Naive thymus-derived CD8-positive, alpha-beta T cell (primary cell): ENCODE results near the gene C10orf143. TPM values are rescaled to one million over a fixed set of nuclear protein-coding genes. Genes with fewer than 3 reads are reported as not detected.

ENCODE experiments used
- ATAC-seq, 2 donors: fragments of 150-1000 bp; cut with Tn5 transposase in 1 of 2; sonication (Bioruptor Pico), chemical (Tn5 transposase) in 1 of 2; 1 replicate in 1 of 2; 2 replicates in 1 of 2; pipeline ENCODE4 v1.10.0; 2021; ENCODE audit warnings: mild to moderate bottlenecking in 2 of 2, moderate library complexity in 2 of 2
- POLR2A ChIA-PET: fragments of 350-600 bp; sonication (Branson Sonifier 250); formaldehyde crosslinking; loops from one replicate; lab custom pipeline; 2021; ENCODE audit warnings: antibody characterized with exemption; lab: Charles Lee
- DNase-seq, 10 donors: peaks; one replicate each; pipeline versions ENCODE4 v3.0.0 to v3.0.0-alpha.2; 2020 to 2022
- H3K27ac Mint-ChIP-seq, 10 donors: one replicate each; pipeline ENCODE4 v1.8.0; 2020 to 2022; ENCODE audit warnings: mild to moderate bottlenecking in 10 of 10, mixed read lengths in 10 of 10, moderate library complexity in 4 of 10, inconsistent platforms in 1 of 10
- H3K27me3 Mint-ChIP-seq, 5 donors: one replicate each; pipeline ENCODE4 v1.8.0; 2021 to 2022; ENCODE audit warnings: mixed read lengths in 5 of 5
- H3K36me3 Mint-ChIP-seq, 3 donors: one replicate each; pipeline ENCODE4 v1.8.0; 2020 to 2022; ENCODE audit warnings: mixed read lengths in 3 of 3, mild to moderate bottlenecking in 2 of 3, inconsistent platforms in 1 of 3
- H3K4me1 Mint-ChIP-seq, 4 donors: one replicate each; pipeline ENCODE4 v1.8.0; 2021 to 2022; ENCODE audit warnings: mixed read lengths in 4 of 4
- H3K4me3 Mint-ChIP-seq, 10 donors: one replicate each; pipeline ENCODE4 v1.8.0; 2020 to 2022; ENCODE audit warnings: mild to moderate bottlenecking in 10 of 10, mixed read lengths in 10 of 10, moderate library complexity in 6 of 10, inconsistent platforms in 1 of 10
- H3K9me3 Mint-ChIP-seq, 9 donors: one replicate each; pipeline ENCODE4 v1.8.0; 2020 to 2022; ENCODE audit warnings: mixed read lengths in 9 of 9, mild to moderate bottlenecking in 3 of 9, inconsistent platforms in 1 of 9, moderate library complexity in 1 of 9
- polyA plus RNA-seq, 3 donors: library from polyadenylated mRNA; unstranded; fragments of 300-500 nt; fragmentation: Illumina TruSeq; gene quantifications; one replicate each; pipeline ENCODE4 v1.2.3, GENCODE V29; 2021
- total RNA-seq, 8 experiments: library from RNA in 2 of 8; stranded (reverse) in 2 of 8; gene quantifications; one replicate each; pipeline ENCODE4 v1.2.3 and lab custom pipeline; 2021 to 2026

The C10orf143 gene
- total and polyA plus RNA-seq, 5 experiments from 2014 or later: 17.5 to 48.1 (median 28.6) TPM

GRCh38 chr10:130040817-130041330 lies 69.8 kb downstream of the C10orf143 start:
- H3K4me3 Mint-ChIP-seq: no peak overlapping the region
- POLR2A ChIA-PET: no interaction called here
- no peak for ATAC-seq
- no peak overlapping the region for H3K27ac Mint-ChIP-seq
- H3K4me1 Mint-ChIP-seq: peaks cover 0 to 2% (median 0%) of the 10 kb centered on the region in 4 donors
- no peaks in the 10 kb centered on the region for H3K9me3 Mint-ChIP-seq
- H3K36me3 Mint-ChIP-seq: peaks cover 0 to 2% (median 0%) of the 10 kb centered on the region in 3 donors
- peaks cover 5 to 33% (median 10%) of the 10 kb centered on the region in 5 donors for H3K27me3 Mint-ChIP-seq
- DNase-seq: no peak

DNA sequence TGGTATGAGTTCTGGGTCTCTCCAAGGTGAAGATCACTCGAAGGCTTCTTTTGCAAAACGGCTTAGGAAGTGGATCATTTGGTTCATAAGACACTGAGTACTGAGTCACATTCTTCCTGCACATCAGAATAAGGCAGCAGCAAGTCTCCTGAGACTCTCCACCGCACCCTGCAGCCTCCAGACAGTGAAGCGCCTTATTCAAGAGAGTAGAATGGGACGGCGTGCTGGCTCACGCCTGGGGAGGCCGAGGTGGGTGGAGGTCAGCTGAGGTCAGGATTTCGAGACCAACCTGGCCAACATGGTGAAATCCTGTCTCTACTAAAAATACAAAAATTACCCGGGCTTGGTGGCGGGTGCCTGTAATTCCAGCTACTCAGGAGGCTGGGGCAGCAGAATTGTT lies 70.3 kb downstream of the C10orf143 start:
- Mint-ChIP-seq H3K36me3 (peaks cover 0 to 2% (median 0%) of the 10 kb centered on the region in 3 donors), H3K4me1 (peaks cover 0 to 2% (median 0%) of the 10 kb centered on the region in 4 donors), H3K27me3 (peaks cover 7 to 33% (median 10%) of the 10 kb centered on the region in 5 donors), H3K9me3 (no peaks in the 10 kb centered on the region), H3K27ac (no peak overlapping the region), H3K4me3 (no peak overlapping the region)
- DNase-seq (no peak), ATAC-seq (no peak)
- POLR2A ChIA-PET: no interaction called here

GRCh38 chr10:130039141-130039540 lies 71.5 kb downstream of the C10orf143 start:
- POLR2A ChIA-PET: no interaction called here
- ATAC-seq: no peak
- Mint-ChIP-seq H3K4me1 (peaks cover 0 to 2% (median 0%) of the 10 kb centered on the region in 4 donors), H3K4me3 (no peak overlapping the region), H3K27ac (no peak overlapping the region), H3K27me3 (peaks cover 7 to 32% (median 12%) of the 10 kb centered on the region in 5 donors), H3K9me3 (no peaks in the 10 kb centered on the region), H3K36me3 (peaks cover 0 to 2% (median 2%) of the 10 kb centered on the region in 3 donors)
- no peak for DNase-seq

DNA sequence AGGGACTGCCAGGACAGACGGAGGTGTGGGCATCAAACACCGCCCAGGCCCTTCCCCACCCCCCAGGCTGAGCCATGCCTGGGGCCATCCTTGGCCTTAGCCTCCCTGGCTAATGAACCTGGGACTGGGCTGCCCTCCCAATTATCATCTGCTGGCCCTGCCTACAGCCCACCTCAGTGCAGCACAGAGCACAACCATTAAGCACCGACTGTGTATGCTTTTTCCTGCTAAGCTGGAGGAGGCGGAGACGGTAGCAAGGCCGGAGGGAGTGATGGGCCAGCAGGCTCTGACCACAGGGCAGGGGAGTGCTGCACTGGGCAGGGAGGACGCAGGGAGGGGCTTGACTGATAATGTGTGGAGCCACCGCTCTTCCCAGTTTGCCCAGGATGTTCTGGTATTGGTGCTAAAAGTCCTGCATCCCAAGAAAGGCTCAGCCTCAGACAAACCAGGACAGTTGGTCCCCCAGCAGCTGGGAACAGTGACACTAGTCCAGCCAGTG lies 72.0 kb downstream of the C10orf143 start:
- Mint-ChIP-seq H3K4me3 (no peak overlapping the region), H3K36me3 (peaks cover under 1 to 4% (median 2%) of the 10 kb centered on the region in 3 donors), H3K27me3 (peaks cover 5 to 32% (median 7%) of the 10 kb centered on the region in 5 donors), H3K27ac (no peak overlapping the region), H3K9me3 (no peaks in the 10 kb centered on the region), H3K4me1 (no peaks in the 10 kb centered on the region)
- DNase-seq (peak in 1 of 10 donors; percentile 6), ATAC-seq (no peak)
- POLR2A ChIA-PET: no interaction called here

DNA sequence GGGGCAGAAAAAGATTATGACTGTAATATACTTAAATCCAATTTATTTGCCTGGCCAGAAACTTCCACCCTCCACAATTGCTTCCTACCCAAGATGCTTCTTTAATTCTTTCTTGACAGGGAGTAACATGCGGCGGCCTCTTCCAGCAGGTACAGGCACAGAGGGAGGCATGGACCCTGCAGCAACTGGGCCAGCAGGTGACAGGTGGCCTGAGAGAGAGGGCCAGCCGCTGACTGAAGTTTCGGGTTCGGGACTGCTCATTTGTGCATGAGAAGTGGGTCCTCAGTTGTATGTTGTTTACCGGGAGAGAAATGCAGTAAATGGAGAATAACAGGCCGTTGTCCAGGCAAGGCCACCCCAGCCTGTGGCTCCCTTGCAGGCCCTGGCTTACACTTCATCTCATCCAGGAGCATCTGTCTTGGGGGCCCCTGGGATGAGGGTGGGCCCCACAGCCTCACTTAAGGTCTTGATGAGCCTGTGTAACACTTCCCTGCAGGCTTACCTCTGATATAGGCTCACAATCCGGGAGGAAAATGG lies 72.5 kb downstream of the C10orf143 start:
- ATAC-seq (no peak), DNase-seq (no peak)
- Mint-ChIP-seq H3K9me3 (no peaks in the 10 kb centered on the region), H3K36me3 (peaks cover 0 to 4% (median 2%) of the 10 kb centered on the region in 3 donors), H3K4me3 (no peak overlapping the region), H3K4me1 (no peaks in the 10 kb centered on the region), H3K27me3 (peaks cover 3 to 28% (median 5%) of the 10 kb centered on the region in 5 donors), H3K27ac (no peak overlapping the region)
- POLR2A ChIA-PET: no interaction called here

DNA sequence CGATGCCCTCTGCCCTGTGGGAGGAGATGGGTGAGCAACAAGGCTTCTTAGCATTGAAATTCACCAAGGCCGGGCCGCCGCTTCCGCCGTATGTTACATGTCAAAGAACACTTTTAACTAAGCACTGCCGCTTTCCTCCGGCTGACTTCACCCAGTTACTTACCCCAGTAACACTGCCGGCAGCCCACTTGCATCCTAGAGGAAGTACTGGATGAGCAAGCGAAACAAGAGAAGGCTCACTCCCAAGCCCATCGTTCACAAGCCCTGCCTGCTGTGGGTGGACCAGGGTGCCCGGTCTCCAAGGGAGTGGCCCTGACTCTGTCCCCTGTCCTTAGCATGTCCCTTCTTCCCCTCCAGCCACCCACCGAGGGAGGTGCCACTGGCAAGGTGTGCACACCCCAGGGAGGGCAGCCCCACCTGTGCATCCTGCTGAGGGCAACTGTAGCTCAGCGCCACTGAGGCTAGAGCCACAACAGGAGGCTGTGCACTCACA lies 73.4 kb downstream of the C10orf143 start:
- no peak overlapping the region for H3K27ac Mint-ChIP-seq
- peaks cover 0 to 4% (median 2%) of the 10 kb centered on the region in 3 donors for H3K36me3 Mint-ChIP-seq
- H3K27me3 Mint-ChIP-seq: peaks cover 3 to 26% (median 5%) of the 10 kb centered on the region in 5 donors
- H3K4me3 Mint-ChIP-seq: no peak overlapping the region
- DNase-seq (no peak), ATAC-seq (no peak)
- H3K9me3 Mint-ChIP-seq: peaks cover 0 to 2% (median 0%) of the 10 kb centered on the region in 9 donors
- POLR2A ChIA-PET: no interaction called here
- no peaks in the 10 kb centered on the region for H3K4me1 Mint-ChIP-seq

DNA sequence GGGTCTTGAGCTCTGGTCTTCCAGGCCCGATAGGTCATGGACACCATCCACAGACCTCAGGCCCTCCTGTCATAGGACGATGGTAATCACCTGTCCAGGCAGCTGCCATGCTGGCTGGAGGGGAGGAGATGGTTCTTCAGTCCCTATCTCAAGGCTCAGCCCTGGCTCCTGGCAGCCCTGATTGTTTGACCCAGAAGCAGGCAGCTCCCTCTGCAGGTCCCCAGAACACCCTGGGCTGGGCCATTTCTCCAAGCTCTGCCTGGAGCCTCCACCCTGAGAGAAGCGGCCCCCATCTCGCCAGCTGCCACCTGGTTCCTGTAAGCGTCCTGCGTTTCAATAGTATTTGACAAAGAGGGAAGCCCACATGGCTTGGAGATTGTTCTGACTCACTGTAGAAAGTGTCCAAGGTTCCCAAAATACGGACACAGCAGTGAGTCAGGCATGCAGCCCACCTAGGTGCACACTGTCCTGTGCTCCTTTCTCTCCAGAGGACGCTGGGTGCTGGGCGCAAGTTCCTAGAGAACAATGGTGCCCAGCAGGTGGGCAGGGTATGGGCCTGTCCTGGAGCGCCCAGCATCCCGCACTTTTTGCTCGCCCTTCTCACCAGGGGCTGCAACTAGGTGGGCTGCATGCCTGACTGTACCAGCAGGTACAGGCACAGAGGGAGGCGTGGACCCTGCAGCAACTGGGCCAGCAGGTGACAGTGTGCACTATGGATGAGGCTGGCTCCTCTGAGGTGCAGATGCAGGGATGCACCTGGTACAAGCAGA lies 74.1 kb downstream of the C10orf143 start:
- Mint-ChIP-seq H3K4me3 (no peak overlapping the region), H3K9me3 (peaks cover 0 to 2% (median 0%) of the 10 kb centered on the region in 9 donors), H3K27ac (no peak overlapping the region), H3K27me3 (peaks cover 1 to 26% (median 4%) of the 10 kb centered on the region in 5 donors), H3K36me3 (peaks cover 0 to 4% (median 2%) of the 10 kb centered on the region in 3 donors), H3K4me1 (no peaks in the 10 kb centered on the region)
- POLR2A ChIA-PET: no interaction called here
- ATAC-seq: no peak
- DNase-seq: no peak

- Mint-ChIP-seq H3K27ac (no peak overlapping the region), H3K36me3 (peaks cover 0 to 4% (median 0%) of the 10 kb centered on the region in 3 donors), H3K27me3 (peaks cover 0 to 7% (median 4%) of the 10 kb centered on the region in 5 donors), H3K9me3 (peaks cover 0 to 2% (median 0%) of the 10 kb centered on the region in 9 donors), H3K4me1 (no peaks in the 10 kb centered on the region), H3K4me3 (no peak overlapping the region)
- DNase-seq (no peak), ATAC-seq (no peak)
- POLR2A ChIA-PET: no interaction called here
Observed at GRCh38 chr10:130029209-130029608, 81.4 kb downstream of the C10orf143 start.

- no peak for ATAC-seq
- H3K36me3 Mint-ChIP-seq: no peaks in the 10 kb centered on the region
- H3K27me3 Mint-ChIP-seq: peaks cover 0 to 7% (median 0%) of the 10 kb centered on the region in 5 donors
- H3K4me1 Mint-ChIP-seq: no peaks in the 10 kb centered on the region
- H3K9me3 Mint-ChIP-seq: peaks cover 0 to 2% (median 0%) of the 10 kb centered on the region in 9 donors
- no peak overlapping the region for H3K4me3 Mint-ChIP-seq
- POLR2A ChIA-PET: no interaction called here
- H3K27ac Mint-ChIP-seq: no peak overlapping the region
- no peak for DNase-seq
Observed at GRCh38 chr10:130028465-130028819, 82.2 kb downstream of the C10orf143 start.

DNA sequence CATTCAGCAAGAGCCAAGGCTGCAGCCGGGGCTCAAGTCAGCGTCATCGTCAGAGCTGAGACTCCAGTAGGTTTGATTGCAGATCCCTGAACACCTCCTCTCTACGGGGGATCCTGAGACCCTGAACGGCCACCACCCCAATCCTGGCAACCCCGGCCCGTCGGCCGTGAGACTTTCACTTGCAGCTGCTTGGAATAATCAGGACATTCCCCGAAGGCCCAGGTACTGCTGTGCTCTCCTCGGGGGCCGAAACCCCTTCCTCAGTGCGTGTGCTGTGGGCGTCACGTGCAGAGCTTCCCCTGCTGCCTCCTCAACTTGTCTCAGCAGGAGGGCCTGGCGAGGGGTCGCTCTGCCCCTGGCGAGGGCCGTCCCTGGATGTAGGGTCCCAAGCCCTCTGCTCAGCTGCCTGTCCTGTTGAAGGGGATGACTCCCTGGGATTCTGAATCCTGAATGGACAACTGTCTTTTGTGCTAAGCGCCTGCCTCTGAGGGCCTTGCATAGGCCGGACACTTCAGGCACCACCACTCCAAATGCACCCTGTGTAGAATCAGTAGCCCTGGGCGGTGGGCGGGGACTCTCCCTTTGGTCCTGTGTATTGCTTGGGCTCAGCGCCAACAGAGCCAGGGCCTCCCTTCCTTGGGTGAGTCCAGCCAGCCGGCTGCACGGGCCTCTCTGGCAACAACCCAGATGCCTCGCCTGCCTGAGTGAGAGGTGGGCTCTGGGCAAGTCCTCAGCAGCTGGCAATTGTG lies 82.7 kb downstream of the C10orf143 start:
- POLR2A ChIA-PET: no interaction called here
- no peak for DNase-seq
- no peaks in the 10 kb centered on the region for H3K4me1 Mint-ChIP-seq
- H3K9me3 Mint-ChIP-seq: peaks cover 0 to 2% (median 0%) of the 10 kb centered on the region in 9 donors
- ATAC-seq: no peak
- H3K36me3 Mint-ChIP-seq: no peaks in the 10 kb centered on the region
- no peak overlapping the region for H3K27ac Mint-ChIP-seq
- H3K4me3 Mint-ChIP-seq: no peak overlapping the region
- peaks cover 0 to 7% (median 0%) of the 10 kb centered on the region in 5 donors for H3K27me3 Mint-ChIP-seq

DNA sequence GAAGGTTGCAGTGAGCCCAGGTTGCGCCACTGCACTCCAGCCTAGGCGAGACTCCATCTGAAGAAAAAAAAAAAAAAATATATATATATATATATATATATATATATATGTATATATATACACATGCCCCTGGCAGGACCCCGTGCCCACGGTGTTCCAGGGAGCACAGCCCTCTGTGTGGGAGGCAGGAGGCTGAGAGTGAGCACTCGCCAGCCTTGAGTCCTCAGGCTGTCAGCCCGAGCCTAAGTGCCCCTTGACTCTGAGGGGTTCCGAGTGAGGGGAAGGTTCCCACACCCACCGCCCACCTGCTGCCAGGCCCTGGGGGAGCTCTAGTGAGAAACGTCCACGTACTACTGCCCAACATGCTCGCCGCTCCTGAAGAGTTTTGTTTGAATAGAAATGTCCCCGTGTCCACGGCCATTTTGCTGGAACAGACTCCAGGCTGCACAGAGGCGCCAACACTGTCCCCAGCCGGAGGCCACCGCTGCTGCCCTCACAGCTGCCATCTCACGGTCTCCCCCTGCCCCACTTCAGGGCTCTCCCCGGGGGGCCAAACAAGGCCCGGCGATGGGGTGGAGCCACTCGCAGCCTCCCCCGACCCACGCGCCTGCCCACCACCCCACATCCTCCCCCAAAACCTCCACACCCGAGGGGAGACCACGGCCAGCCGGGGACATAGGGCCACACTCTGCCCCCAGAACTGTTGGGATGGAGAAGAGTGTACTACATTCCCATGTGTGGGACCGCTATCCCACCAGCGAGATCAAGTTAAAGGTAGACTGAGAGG lies 83.8 kb downstream of the C10orf143 start:
- DNase-seq (no peak), ATAC-seq (no peak)
- H3K4me3 Mint-ChIP-seq: no peak overlapping the region
- H3K9me3 Mint-ChIP-seq: no peaks in the 10 kb centered on the region
- no peaks in the 10 kb centered on the region for H3K4me1 Mint-ChIP-seq
- no peaks in the 10 kb centered on the region for H3K36me3 Mint-ChIP-seq
- H3K27ac Mint-ChIP-seq: no peak overlapping the region
- POLR2A ChIA-PET: no interaction called here
- peaks cover 0 to 7% (median 0%) of the 10 kb centered on the region in 5 donors for H3K27me3 Mint-ChIP-seq
